Measurements from ENCODE around the gene VSX2.

The VSX2 gene

DNA sequence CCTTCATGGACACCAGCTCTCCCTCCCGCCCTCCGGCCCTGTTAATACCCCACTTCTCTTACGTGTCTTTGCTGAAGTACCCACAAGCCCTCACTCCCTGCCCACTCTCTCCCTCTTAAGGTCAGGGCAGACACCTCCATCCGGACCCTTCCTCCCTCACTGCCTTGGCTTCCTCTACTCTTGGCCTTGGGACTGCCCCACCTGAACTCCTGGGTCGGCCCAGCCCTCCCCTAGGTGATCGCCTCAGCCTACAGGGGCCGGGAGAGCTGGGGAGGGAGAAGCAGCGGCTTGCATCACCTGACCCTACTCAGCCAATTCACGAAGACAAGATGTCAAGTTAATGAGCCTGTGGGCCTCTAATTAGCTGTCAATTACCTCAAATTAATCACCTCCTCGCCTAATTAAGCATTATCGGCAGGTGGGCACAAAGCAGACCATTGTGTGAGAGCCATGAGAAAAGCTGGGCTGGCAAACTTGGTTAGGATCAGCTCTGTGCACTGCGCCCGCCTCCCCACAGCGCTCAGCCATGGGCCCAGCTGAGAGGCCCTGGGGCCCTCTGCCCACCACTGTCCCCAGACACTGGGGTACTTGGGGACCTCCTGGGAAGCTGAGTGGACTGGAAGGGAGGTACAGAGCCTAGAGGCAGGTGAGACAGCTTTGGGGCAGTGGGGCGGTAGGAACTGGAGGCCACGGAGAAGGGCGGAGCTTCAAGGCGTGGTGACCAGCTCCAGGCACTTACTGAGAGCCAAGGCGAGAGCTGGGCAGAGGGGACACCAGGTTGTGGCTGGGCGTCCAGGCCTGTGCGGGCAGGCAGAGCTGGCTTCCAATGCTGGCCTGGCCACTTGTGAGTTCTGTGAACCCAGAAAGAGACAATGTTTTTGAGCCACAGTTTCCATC lies 25.1 kb upstream of the VSX2 start:
- H3K9me3 Mint-ChIP-seq, result no peaks in the 10 kb centered on the region
- no peaks in the 10 kb centered on the region for H3K4me1 Mint-ChIP-seq (ENCODE audit: low read depth)
- H3K27me3 Mint-ChIP-seq (ENCODE audit: low read depth), result peaks cover 12% of the 10 kb centered on the region
- no peak overlapping the region for H3K27ac Mint-ChIP-seq
- no peak for DNase-seq (ENCODE audit: low spot score)
- no peak overlapping the region for H3K4me3 Mint-ChIP-seq
- no peaks in the 10 kb centered on the region for H3K36me3 Mint-ChIP-seq (ENCODE audit: low read depth)

DNA sequence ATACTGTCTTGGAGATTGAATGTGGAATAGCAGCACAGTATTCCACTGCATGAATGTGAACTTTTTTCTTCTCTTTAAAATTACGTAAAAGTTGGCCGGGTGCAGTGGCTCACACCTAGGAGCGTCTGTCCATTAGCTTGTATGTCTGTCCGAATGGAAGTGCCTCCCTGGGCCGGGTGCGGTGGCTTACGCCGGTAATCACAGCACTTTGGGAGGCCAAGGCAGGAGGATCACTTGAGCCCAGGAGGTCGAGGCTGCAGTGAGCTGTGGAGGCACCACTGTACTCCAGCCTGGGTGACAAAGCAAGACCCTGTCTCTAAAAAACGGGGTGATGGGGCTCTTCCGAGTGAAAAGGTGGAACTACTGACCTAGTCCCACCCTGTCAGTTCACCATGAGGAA lies 22.6 kb upstream of the VSX2 start:
- H3K27me3 Mint-ChIP-seq (ENCODE audit: low read depth), result peaks cover 13% of the 10 kb centered on the region
- no peak overlapping the region for H3K27ac Mint-ChIP-seq

DNA sequence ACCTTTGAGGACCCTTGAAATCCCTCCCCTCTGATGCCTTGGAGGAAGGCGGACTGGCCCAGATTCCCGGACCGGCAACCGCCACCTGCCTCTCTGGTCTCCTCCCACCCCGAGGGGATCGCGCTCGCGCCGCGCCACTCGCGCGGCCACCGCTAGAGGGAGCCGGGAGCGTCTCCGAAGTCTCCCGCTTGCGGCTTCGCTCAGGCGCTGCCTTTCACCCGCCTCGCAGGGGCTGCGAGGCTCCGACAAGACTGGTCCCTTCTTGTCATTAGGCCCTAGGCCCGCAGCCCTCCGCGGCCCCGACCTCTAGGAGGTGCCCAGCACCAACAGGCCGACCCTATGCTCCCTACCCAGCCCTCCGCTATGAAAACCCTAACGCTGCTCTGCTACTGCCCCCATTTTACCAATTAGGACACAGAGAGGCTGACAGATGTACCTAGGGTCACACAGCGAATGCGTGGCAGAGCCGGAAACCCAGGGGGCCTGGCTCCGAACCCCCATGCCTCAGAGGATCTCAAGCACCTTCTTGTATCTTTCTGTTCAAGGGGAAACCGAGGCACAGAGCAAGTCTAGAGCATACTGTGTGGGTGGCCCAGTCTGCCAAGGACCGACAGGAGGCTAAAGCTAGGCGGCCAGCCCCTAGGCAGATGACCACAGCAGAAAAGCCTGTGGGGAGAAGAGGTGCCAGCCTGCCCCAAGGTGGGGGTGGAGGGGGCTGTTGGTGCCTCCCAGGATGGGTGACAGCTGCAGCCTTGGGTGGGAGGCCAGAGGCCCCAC lies 21.4 kb upstream of the VSX2 start:
- H3K36me3 Mint-ChIP-seq (ENCODE audit: low read depth), result no peaks in the 10 kb centered on the region
- no peak overlapping the region for H3K4me3 Mint-ChIP-seq
- H3K27ac Mint-ChIP-seq, result no peak overlapping the region
- H3K9me3 Mint-ChIP-seq, result no peaks in the 10 kb centered on the region
- H3K27me3 Mint-ChIP-seq (ENCODE audit: low read depth), result peaks cover 12% of the 10 kb centered on the region
- no peaks in the 10 kb centered on the region for H3K4me1 Mint-ChIP-seq (ENCODE audit: low read depth)
- peak; percentile 58 for DNase-seq (ENCODE audit: low spot score)

More for the DNA sequence above, 22.6 kb upstream of the VSX2 start:
- Mint-ChIP-seq H3K9me3 (no peaks in the 10 kb centered on the region), H3K4me3 (no peak overlapping the region), H3K4me1 (ENCODE audit: low read depth) (no peaks in the 10 kb centered on the region), H3K36me3 (ENCODE audit: low read depth) (no peaks in the 10 kb centered on the region)
- DNase-seq (ENCODE audit: low spot score), result no peak

DNA sequence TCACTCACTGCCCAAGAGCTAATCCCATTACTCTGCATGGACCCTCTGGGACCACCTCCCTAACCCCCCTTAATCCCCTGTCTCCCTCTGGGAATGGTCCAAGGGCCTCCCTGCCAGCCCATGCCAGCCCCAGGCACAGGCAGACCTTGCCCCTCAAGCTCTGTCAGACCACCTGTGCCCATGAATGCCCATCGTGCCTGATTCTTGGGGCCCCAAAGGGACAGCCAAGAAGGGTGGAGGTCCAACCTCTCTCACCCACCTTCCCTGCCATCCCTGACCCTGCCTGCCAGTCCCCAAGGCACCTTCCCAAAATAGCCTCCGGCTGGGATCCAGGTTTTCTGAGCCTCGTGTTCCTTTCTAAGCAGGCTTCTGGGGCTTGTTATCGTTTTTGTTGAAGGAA lies 20.8 kb upstream of the VSX2 start:
- no peak for DNase-seq (ENCODE audit: low spot score)
- Mint-ChIP-seq H3K36me3 (ENCODE audit: low read depth) (no peaks in the 10 kb centered on the region), H3K27ac (no peak overlapping the region), H3K27me3 (ENCODE audit: low read depth) (peaks cover 12% of the 10 kb centered on the region), H3K4me3 (no peak overlapping the region), H3K4me1 (ENCODE audit: low read depth) (no peaks in the 10 kb centered on the region), H3K9me3 (no peaks in the 10 kb centered on the region)

DNA sequence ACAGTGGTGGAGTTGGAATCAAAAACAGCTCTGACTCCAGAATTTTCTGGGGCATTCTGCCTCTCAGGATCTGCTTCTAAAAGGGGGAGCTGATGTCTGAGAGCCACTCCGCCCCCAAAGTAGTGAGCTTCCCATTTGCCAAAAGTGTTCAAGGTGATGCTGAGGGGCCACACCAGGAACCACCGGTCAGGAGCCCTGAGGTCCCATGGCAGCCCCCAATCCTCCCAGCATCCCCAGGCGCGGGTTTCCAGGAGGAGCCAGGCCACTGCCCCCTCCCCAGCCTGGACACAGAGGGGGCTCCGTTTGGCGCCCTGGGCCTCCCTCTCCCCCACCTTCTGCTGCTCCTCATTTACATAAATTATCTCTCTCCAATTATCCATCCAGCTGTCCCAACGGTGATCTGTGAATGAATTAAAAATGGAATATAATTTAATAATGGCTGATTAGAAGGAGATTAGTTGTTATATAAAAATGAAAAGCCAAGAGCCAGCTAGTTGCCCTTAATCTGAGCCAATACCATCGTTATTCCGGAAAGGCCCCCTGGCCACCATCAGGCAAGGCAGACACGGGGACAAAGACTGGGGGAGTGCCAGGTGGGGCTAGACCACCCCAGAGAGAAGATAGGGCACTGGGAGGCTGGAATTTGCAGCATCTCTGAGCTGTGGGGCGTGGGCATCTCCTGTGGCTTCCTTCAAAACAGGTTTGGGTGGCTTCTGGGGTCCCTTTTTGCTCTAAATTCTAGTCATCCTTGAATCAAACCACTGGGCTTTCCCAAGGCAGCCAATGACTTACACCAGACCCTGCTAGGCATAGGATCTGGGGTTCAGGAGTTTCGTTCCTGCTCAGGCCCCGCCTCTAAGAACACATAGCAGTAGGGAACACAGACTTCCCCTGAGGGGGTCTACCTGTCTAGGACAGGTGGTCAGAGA lies 19.7 kb upstream of the VSX2 start:
- Mint-ChIP-seq H3K4me3 (no peak overlapping the region), H3K9me3 (no peaks in the 10 kb centered on the region), H3K4me1 (ENCODE audit: low read depth) (no peaks in the 10 kb centered on the region), H3K27ac (no peak overlapping the region), H3K27me3 (ENCODE audit: low read depth) (peaks cover 12% of the 10 kb centered on the region), H3K36me3 (ENCODE audit: low read depth) (no peaks in the 10 kb centered on the region)
- no peak for DNase-seq (ENCODE audit: low spot score)

DNA sequence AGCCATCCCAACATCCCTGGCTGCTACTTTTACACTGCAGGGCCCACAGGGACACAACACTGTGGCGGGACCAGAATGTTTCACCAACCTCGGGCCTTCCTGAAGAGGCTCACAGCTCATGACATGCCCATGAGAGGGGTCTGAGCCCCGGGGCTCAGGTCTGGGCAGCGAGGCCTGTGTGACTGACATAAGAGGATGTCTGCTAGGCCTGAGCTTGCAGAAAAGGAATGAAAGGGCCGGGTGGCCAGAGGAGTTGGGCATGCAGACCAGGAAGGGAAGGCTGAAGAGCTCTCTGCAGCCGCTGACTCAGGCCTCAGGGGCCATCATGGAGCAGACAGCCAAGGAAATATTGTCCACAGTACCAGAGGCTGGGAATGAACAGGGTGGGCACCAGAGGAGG lies 18.3 kb upstream of the VSX2 start:
- no peak overlapping the region for H3K4me3 Mint-ChIP-seq
- H3K9me3 Mint-ChIP-seq, result no peaks in the 10 kb centered on the region
- no peaks in the 10 kb centered on the region for H3K36me3 Mint-ChIP-seq (ENCODE audit: low read depth)
- no peak for DNase-seq (ENCODE audit: low spot score)
- no peaks in the 10 kb centered on the region for H3K4me1 Mint-ChIP-seq (ENCODE audit: low read depth)
- H3K27me3 Mint-ChIP-seq (ENCODE audit: low read depth), result peaks cover 12% of the 10 kb centered on the region
- no peak overlapping the region for H3K27ac Mint-ChIP-seq

DNA sequence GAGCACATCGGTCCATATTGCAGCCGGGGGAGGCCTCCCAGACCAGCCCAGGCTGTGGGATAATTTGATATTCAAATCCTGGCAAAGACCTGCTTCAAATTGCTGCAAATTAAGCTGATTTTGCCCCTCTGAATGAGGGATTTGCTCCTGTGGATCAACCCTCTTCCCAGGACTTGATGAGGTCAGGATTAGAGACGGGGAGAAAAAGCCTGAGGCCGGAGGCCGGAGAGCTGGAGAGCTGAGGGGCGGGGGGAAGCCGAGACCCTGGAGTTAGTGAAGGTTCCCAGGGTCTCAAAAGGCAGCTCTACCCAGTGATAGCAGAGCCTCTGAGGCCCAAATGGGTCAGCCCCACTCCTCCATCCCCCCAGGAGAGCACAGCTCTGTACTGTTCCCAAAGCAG lies 17.5 kb upstream of the VSX2 start:
- H3K27ac Mint-ChIP-seq, result no peak overlapping the region
- H3K4me3 Mint-ChIP-seq, result no peak overlapping the region

DNA sequence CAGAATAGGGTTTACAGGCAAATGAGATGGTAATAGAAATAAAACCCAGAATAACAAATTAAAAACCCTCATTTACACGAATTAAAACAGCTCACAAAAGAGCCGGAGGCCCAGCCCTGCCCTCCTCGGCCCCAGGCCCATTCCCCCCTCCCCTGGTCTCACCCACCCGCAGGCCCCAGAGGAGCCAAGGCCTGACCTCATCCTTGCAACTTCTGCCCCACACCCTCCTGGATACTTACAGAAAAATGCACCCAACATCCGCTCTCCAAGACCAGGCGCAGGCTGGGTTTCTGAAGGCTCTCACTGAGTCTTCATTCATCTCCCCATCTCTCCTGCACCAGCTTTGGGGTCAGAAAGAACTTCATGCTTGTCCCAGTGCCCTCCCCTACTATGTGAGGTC lies 16.2 kb upstream of the VSX2 start:
- Mint-ChIP-seq H3K9me3 (no peaks in the 10 kb centered on the region), H3K4me3 (no peak overlapping the region)

More for the DNA sequence above, 17.5 kb upstream of the VSX2 start:
- no peak for DNase-seq (ENCODE audit: low spot score)
- peaks cover 15% of the 10 kb centered on the region for H3K27me3 Mint-ChIP-seq (ENCODE audit: low read depth)
- no peaks in the 10 kb centered on the region for H3K36me3 Mint-ChIP-seq (ENCODE audit: low read depth)
- no peaks in the 10 kb centered on the region for H3K4me1 Mint-ChIP-seq (ENCODE audit: low read depth)
- no peaks in the 10 kb centered on the region for H3K9me3 Mint-ChIP-seq

DNA sequence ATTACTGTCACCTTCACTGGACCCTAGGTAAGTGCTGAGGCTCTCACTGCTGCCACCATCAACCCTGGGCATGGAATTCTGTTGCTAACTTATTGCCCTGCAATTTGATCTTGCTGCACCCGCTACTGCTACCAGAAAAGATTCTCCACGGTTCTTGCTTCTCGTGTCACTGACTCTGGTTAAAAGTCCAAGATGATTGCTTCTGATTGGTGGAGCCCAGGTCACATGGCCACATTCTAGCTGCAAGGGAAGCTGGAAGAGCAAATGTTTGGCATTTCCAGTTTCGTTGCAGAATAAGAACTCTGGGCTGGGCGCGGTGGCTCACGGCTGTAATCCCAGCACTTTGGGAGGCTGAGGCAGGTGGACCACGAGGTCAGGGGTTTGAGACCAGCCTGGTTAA lies 7.5 kb upstream of the VSX2 start:
- H3K36me3 Mint-ChIP-seq (ENCODE audit: low read depth), result no peaks in the 10 kb centered on the region
- H3K27ac Mint-ChIP-seq, result no peak overlapping the region
- peaks cover 13% of the 10 kb centered on the region for H3K27me3 Mint-ChIP-seq (ENCODE audit: low read depth)
- H3K9me3 Mint-ChIP-seq, result no peaks in the 10 kb centered on the region
- no peak for DNase-seq (ENCODE audit: low spot score)
- no peaks in the 10 kb centered on the region for H3K4me1 Mint-ChIP-seq (ENCODE audit: low read depth)
- H3K4me3 Mint-ChIP-seq, result no peak overlapping the region

More for the DNA sequence above, 16.2 kb upstream of the VSX2 start:
- DNase-seq (ENCODE audit: low spot score), result no peak
- peaks cover 22% of the 10 kb centered on the region for H3K27me3 Mint-ChIP-seq (ENCODE audit: low read depth)
- no peaks in the 10 kb centered on the region for H3K36me3 Mint-ChIP-seq (ENCODE audit: low read depth)
- H3K4me1 Mint-ChIP-seq (ENCODE audit: low read depth), result no peaks in the 10 kb centered on the region
- H3K27ac Mint-ChIP-seq, result no peak overlapping the region

DNA sequence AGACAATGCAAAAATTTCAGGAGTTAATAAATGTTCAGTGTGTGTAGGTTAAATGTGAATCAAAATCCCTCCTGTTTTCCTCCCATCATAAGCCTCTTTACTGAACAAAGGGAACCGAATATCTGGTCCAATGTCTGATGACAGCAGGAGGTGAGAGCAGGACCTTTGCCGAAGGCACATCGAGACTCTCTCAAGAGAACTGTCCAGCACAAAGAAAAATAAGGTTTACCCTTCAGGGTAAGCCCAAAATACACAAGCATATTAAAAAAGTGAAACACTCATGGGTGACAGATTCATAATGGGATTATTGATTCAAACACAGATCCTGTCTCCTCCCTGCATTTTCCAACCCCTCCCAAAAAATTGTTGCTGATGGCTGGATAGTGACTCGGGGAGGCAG lies 4.2 kb upstream of the VSX2 start:
- DNase-seq (ENCODE audit: low spot score), result no peak
- Mint-ChIP-seq H3K27me3 (ENCODE audit: low read depth) (peaks cover 28% of the 10 kb centered on the region), H3K4me3 (no peak overlapping the region), H3K4me1 (ENCODE audit: low read depth) (no peaks in the 10 kb centered on the region), H3K36me3 (ENCODE audit: low read depth) (no peaks in the 10 kb centered on the region), H3K9me3 (no peaks in the 10 kb centered on the region), H3K27ac (no peak overlapping the region)

DNA sequence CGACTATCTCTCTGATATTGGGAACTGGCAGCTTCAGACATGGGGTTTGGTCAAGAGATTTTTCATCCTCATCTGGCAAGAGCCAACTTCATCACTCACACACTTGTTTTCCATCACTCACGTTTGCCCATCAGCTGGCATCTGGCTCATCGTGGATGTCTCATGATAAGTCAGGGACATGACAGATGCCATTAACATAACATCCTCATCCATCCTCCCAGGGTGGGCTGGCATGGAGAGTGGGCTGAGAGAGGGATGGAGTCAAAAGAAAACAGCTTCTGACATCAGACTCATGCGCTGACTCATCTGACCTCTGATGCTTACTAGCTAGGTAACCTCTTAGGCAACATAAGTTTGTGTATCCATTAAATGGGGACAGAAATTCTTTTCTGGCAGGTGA lies 1.8 kb upstream of the VSX2 start:
- Mint-ChIP-seq H3K9me3 (no peaks in the 10 kb centered on the region), H3K4me1 (ENCODE audit: low read depth) (peaks cover 10% of the 10 kb centered on the region), H3K36me3 (ENCODE audit: low read depth) (peaks cover 2% of the 10 kb centered on the region), H3K27me3 (ENCODE audit: low read depth) (peaks cover 45% of the 10 kb centered on the region), H3K4me3 (no peak overlapping the region), H3K27ac (no peak overlapping the region)
- no peak for DNase-seq (ENCODE audit: low spot score)

DNA sequence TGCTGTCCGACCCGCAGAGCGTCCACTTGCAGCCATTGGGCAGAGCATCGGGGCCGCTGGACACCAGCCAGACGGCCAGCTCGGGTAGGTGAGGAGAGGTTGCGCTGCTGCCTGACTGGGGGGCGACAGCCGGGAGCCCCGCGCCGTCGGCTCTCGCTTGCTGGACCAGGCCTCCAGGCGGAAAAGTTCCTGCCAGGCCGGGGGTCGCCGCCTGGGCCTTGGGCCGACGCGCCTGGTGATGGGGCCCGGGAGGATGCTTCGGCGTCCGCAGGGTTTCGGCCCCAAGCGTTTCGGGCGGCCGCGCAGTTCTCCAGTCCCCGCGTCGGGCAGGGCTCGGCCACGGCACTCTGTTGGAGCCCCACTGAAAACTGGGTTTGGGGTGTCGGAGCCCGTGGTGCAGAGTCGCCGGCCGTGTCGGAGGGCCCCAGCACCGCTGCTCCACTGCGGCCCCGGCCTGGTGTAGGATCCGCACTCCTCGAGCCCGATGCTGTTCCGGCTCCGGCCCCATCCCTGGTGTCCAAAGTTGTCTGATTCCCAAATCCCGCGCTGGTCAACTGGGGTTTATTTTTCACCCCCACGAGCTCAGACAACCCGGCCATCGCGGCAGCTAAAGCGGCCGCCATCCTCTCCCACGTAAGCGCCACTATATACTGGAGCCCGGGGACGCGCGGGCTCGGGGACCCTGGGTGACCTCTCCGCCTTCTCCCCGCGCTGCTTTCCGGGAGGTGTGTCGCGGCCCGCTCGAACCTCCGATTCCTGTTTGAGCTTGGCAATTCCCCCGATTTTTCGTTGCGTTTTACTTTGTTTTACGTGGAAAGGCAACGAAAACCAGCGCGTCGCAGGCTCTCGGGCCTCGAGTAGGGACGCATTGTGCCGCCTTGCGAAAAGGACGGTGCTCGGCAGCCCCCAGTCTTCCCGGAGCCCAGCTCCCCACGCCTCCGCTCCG lies 872 bp downstream of the VSX2 start:
- H3K4me1 Mint-ChIP-seq (ENCODE audit: low read depth), result peaks cover 10% of the 10 kb centered on the region
- no peak overlapping the region for H3K4me3 Mint-ChIP-seq
- peaks cover 2% of the 10 kb centered on the region for H3K36me3 Mint-ChIP-seq (ENCODE audit: low read depth)
- H3K27me3 Mint-ChIP-seq (ENCODE audit: low read depth), result peaks cover 72% of the 10 kb centered on the region
- no peaks in the 10 kb centered on the region for H3K9me3 Mint-ChIP-seq
- DNase-seq (ENCODE audit: low spot score), result no peak
- no peak overlapping the region for H3K27ac Mint-ChIP-seq
